KMS-11 (cell line): ENCODE data around the gene OMG.

Experiments used
- H2AFZ ChIP-seq: fragments of 200-600 bp; sonication (generic); 2 replicates; pipeline ENCODE4 v1.6.1; 2016; ENCODE audit warnings: antibody characterized with exemption, mixed run types, low read depth
- H3K27ac ChIP-seq: fragments of 200-600 bp; sonication (generic); 2 replicates; pipeline ENCODE4 v1.6.1; 2016; ENCODE audit warnings: mild to moderate bottlenecking, mixed run types
- H3K27me3 ChIP-seq: fragments of 200-600 bp; sonication (generic); 2 replicates; pipeline ENCODE4 v1.6.1; 2017; ENCODE audit warnings: mild to moderate bottlenecking, low read depth, mixed run types, moderate library complexity; ENCODE audit not compliant: insufficient read depth
- H3K36me3 ChIP-seq: fragments of 200-600 bp; sonication (generic); 2 replicates; pipeline ENCODE4 v1.6.1; 2017; ENCODE audit warnings: mild to moderate bottlenecking, mixed run types; ENCODE audit not compliant: insufficient read depth
- H3K4me1 ChIP-seq: fragments of 200-600 bp; sonication (generic); 2 replicates; pipeline ENCODE4 v1.6.1; 2016; ENCODE audit warnings: mild to moderate bottlenecking, low read depth, mixed run types; ENCODE audit not compliant: poor library complexity, severe bottlenecking
- H3K4me2 ChIP-seq: fragments of 200-600 bp; sonication (generic); 2 replicates; pipeline ENCODE4 v1.7.0; 2016; ENCODE audit warnings: mild to moderate bottlenecking, mixed run types
- H3K4me3 ChIP-seq: fragments of 200-600 bp; sonication (generic); IDR thresholded peaks from 2 replicates; pipeline ENCODE4 v1.6.1; 2017; ENCODE audit warnings: low read depth, low read length, mixed read lengths; ENCODE audit not compliant: insufficient read depth
- H3K79me2 ChIP-seq: fragments of 200-600 bp; sonication (generic); 2 replicates; pipeline ENCODE4 v1.6.1; 2016; ENCODE audit warnings: low read depth, mixed run types; ENCODE audit not compliant: insufficient read depth
- H3K9ac ChIP-seq: fragments of 200-600 bp; sonication (generic); 2 replicates; pipeline ENCODE4 v1.6.1; 2016; ENCODE audit warnings: mild to moderate bottlenecking, mixed run types
- H4K20me1 ChIP-seq: fragments of 200-600 bp; sonication (generic); 2 replicates; pipeline ENCODE4 v1.6.1; 2016; ENCODE audit warnings: mild to moderate bottlenecking, mixed run types; ENCODE audit not compliant: insufficient read depth
- CTCF ChIP-seq: fragments of 200-600 bp; sonication (generic); conservative IDR thresholded peaks from 2 replicates; pipeline ENCODE4 v1.6.1; 2017; ENCODE audit warnings: low read depth, mild to moderate bottlenecking, antibody characterized with exemption, low read length, moderate library complexity, mixed read lengths

Gene OMG

DNA sequence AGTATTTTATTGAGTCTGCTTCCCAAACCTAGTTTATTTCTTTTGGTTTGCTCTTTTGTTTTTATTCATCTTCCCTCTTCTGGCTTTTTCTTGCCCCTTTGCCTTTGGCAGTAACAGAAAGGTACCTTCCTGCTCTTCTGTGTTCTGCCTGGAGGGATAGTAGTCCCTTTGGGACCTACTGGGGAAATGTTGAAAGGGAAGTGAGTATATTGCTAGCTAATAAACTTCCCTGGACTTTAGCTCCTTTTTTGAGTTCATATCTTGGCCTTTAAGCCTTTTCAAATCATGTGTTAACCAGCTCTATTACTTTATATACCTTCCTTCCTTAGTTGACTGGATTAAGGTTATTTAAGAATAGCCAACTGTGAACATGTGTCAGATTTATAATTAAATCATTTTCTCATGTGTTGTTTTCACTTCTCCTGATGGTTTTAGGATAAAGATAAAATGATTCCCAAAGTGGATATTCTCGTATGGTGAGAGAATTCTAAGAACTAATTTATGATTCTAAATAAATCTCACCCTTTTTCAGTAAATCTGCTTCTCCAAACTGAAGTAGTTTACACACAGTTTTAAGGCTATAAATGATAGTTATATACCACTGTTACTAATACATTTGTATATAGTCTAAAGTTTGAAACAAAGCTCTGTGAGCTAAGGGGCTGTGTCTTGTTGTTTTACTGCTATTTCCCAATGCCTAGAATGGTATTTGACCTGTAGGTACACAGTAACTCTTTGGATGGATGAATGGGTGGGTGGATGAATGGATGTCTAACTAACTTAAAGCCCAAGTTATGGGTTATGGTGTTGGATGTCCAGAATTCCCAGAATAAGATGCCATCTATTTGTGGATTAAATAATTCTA, 45.7 kb downstream of the OMG start:
- peak overlapping the region; percentile 54 for H3K27ac ChIP-seq
- H3K36me3 ChIP-seq = no peaks in the 10 kb centered on the region
- H3K4me3 ChIP-seq = no peak overlapping the region
- H4K20me1 ChIP-seq = no peaks in the 10 kb centered on the region
- peak overlapping the region; percentile 12; the same call in 1 of the 2 replicates for H3K9ac ChIP-seq
- H3K4me2 ChIP-seq = peak overlapping the region; percentile 96
- no peaks in the 10 kb centered on the region for H3K27me3 ChIP-seq
- H3K4me1 ChIP-seq = peaks cover 56% of the 10 kb centered on the region
- no peak for TF ChIP-seq CTCF
- no peak overlapping the region for H2AFZ ChIP-seq
- no peaks in the 10 kb centered on the region for H3K79me2 ChIP-seq

DNA sequence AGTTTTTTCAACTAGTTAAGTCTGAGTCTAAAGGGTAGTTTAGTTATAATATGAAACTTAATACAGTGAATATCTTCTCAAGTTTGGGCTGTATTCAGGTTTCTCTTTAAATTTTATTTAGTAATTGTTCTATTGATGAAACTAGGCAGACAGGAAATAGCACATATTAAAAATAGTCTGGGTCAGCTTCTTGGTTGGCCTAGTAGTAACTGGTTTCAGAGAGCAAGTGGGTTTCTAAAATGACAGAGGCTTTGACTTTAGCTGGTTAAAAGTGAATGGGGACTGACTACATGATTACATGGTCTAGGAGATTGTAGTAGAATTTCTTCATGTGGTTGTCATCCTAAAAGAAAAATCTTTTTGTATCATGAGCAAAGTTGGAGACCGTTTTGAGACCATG, 46.8 kb downstream of the OMG start:
- Histone ChIP-seq H3K4me2 (peak overlapping the region; percentile 96), H3K4me1 (peaks cover 56% of the 10 kb centered on the region), H3K27ac (peak overlapping the region; percentile 54), H3K4me3 (no peak overlapping the region), H3K79me2 (no peaks in the 10 kb centered on the region), H3K36me3 (no peaks in the 10 kb centered on the region), H3K9ac (peak overlapping the region; percentile 12; the same call in 1 of the 2 replicates), H3K27me3 (no peaks in the 10 kb centered on the region), H2AFZ (no peak overlapping the region), H4K20me1 (no peaks in the 10 kb centered on the region)
- TF ChIP-seq CTCF = no peak

DNA sequence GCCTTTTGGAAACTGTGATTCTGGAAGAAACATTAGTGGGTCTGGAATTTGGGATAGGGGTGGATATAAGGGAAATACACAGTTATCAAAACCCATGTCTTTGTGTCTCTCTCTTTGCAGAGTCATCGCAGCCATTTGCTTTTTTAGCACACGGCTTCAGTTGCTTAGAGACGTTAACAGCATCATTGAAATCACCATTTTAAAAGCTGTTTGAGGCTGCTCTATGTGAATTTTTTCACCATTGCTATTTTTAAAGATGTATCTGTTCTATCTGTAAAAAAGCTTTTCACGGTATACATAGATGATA, 47.3 kb downstream of the OMG start:
- TF ChIP-seq CTCF = no peak
- H3K4me1 ChIP-seq = peaks cover 56% of the 10 kb centered on the region
- H3K27me3 ChIP-seq = no peaks in the 10 kb centered on the region
- no peak overlapping the region for H2AFZ ChIP-seq
- H3K4me2 ChIP-seq = peak overlapping the region; percentile 96
- H4K20me1 ChIP-seq = no peaks in the 10 kb centered on the region
- H3K27ac ChIP-seq = peak overlapping the region; percentile 54
- no peaks in the 10 kb centered on the region for H3K36me3 ChIP-seq
- no peak overlapping the region for H3K9ac ChIP-seq
- no peaks in the 10 kb centered on the region for H3K79me2 ChIP-seq
- H3K4me3 ChIP-seq = no peak overlapping the region

DNA sequence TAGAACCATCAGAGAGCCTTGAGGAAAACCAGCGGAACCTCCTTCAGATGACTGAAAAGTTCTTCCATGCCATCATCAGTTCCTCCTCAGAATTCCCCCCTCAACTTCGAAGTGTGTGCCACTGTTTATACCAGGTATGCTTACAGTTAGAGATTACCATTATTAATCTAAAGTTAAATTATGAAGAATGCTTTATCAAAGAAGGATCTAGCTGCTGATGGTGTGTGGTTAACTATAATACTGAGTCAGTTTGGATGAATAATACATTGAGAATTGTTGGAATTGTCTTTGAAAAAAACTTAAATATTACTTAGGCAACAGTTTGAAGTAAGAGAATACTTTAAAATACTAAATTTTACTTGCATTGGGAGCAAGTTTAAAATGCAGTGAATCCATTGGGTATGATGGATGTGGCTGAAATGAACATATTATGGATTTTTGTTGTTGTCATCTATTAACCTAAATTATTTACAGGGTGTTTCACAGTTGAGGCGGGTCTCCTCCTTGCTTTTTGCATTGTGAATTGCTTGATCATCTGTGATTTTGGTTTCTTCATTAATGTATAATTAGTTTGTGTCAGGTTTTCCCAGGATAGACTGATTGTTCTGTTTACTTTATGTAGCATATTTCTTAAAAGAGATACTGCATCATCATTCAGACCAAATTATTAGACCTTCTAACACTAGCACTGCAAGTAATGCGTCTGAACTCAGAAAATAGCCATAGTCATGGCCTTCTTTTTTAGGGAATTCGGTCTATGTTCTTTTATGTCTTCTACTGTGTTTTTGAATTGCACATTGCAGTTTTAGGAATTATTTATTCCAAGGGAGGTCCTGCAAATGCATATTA, 47.8 kb downstream of the OMG start:
- H3K4me1 ChIP-seq = peaks cover 56% of the 10 kb centered on the region
- no peak overlapping the region for H3K4me3 ChIP-seq
- no peak for TF ChIP-seq CTCF
- H4K20me1 ChIP-seq = no peaks in the 10 kb centered on the region
- peak overlapping the region; percentile 96 for H3K4me2 ChIP-seq
- no peak overlapping the region for H3K9ac ChIP-seq
- no peak overlapping the region for H2AFZ ChIP-seq
- H3K27me3 ChIP-seq = no peaks in the 10 kb centered on the region
- H3K79me2 ChIP-seq = no peaks in the 10 kb centered on the region
- H3K36me3 ChIP-seq = no peaks in the 10 kb centered on the region
- H3K27ac ChIP-seq = peak overlapping the region; percentile 54
